ENCODE results near the gene TNS2.

GRCh38 chr12:53007343-53007742 lies 42.5 kb upstream of the TNS2 start:
- TF ChIP-seq CTCF (IDR thresholded peaks at IDR 0.05) (no peak), POLR2A (IDR thresholded peaks at IDR 0.05) (no peak), EP300 (IDR thresholded peaks at IDR 0.05; ENCODE audit: low read depth) (no peak), POLR2AphosphoS5 (IDR thresholded peaks at IDR 0.05) (no peak)

Data from transverse colon (tissue), 4 donors.